Parathyroid adenoma (tissue), 2 donors: ENCODE results near the gene TTLL8.

Experiments used
- H2AFZ ChIP-seq: fragments of 300-600 bp; sonication (generic); one replicate; pipeline ENCODE4 v1.7.0; 2017; ENCODE audit warnings: antibody characterized with exemption, mild to moderate bottlenecking
- H3K27ac ChIP-seq: fragments of 300-600 bp; sonication (generic); one replicate; pipeline ENCODE4 v1.7.0; 2017
- H3K27me3 ChIP-seq: fragments of 300-600 bp; sonication (generic); one replicate; pipeline ENCODE4 v1.7.0; 2017; ENCODE audit warnings: low read length; ENCODE audit not compliant: control insufficient read depth, insufficient read depth
- H3K36me3 ChIP-seq: fragments of 300-600 bp; sonication (generic); one replicate; pipeline ENCODE4 v1.7.0; 2017; ENCODE audit warnings: low read length; ENCODE audit not compliant: control insufficient read depth, insufficient read depth
- H3K4me1 ChIP-seq: fragments of 300-600 bp; sonication (generic); one replicate; pipeline ENCODE4 v1.7.0; 2017; ENCODE audit warnings: control low read depth
- H3K4me2 ChIP-seq: fragments of 300-600 bp; sonication (generic); one replicate; pipeline ENCODE4 v1.7.0; 2017; ENCODE audit warnings: low read length
- H3K4me3 ChIP-seq: fragments of 300-600 bp; sonication (generic); one replicate; pipeline ENCODE4 v1.7.0; 2017; ENCODE audit warnings: low read depth, low read length
- H3K79me2 ChIP-seq: fragments of 300-600 bp; sonication (generic); one replicate; pipeline ENCODE4 v1.7.0; 2017; ENCODE audit warnings: control low read depth
- H3K9ac ChIP-seq: fragments of 300-600 bp; sonication (generic); one replicate; pipeline ENCODE4 v1.7.0; 2017; ENCODE audit warnings: mild to moderate bottlenecking
- H3K9me3 ChIP-seq: fragments of 300-600 bp; sonication (generic); one replicate; pipeline ENCODE4 v1.7.0; 2017; ENCODE audit warnings: low read length; ENCODE audit not compliant: control insufficient read depth
- TF ChIP-seq, protein P1 (sequence below): fragments of 300-600 bp; sonication (generic); IDR thresholded peaks from one replicate; pipeline ENCODE4 v1.7.0; 2017; ENCODE audit warnings: antibody characterized with exemption, mild to moderate bottlenecking
- donor health status: primary hyperparathyroidism.

TTLL8 gene

DNA sequence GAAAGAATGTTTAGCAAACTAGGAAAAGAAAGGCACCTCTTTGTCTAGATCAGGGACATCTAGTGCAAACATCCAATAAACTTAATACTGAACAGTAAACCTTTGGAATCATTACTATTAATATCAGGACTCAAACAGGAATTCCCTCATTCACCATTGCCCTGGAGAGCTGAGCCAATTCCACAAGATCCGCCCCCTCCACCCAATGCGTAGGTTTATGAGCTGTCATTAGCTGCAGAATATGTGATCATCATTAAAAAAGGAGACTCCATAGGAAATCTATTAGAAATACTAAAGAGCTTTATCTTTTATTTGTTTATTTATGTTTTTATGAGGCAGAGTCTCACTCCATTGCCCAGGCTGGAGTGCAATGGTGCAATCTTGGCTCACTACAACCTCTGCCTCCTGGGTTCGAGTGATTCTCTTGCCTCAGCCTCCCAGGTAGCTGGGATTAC, 51.0 kb downstream of the TTLL8 start:
- peaks cover 6% of the 10 kb centered on the region for H3K27me3 ChIP-seq
- H3K27ac ChIP-seq: no peak overlapping the region
- no peaks in the 10 kb centered on the region for H3K4me1 ChIP-seq
- H3K4me3 ChIP-seq: no peak overlapping the region
- TF ChIP-seq, protein P1, sequence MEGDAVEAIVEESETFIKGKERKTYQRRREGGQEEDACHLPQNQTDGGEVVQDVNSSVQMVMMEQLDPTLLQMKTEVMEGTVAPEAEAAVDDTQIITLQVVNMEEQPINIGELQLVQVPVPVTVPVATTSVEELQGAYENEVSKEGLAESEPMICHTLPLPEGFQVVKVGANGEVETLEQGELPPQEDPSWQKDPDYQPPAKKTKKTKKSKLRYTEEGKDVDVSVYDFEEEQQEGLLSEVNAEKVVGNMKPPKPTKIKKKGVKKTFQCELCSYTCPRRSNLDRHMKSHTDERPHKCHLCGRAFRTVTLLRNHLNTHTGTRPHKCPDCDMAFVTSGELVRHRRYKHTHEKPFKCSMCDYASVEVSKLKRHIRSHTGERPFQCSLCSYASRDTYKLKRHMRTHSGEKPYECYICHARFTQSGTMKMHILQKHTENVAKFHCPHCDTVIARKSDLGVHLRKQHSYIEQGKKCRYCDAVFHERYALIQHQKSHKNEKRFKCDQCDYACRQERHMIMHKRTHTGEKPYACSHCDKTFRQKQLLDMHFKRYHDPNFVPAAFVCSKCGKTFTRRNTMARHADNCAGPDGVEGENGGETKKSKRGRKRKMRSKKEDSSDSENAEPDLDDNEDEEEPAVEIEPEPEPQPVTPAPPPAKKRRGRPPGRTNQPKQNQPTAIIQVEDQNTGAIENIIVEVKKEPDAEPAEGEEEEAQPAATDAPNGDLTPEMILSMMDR: no peak
- no peaks in the 10 kb centered on the region for H3K79me2 ChIP-seq
- H2AFZ ChIP-seq: no peak overlapping the region
- H3K9me3 ChIP-seq: no peaks in the 10 kb centered on the region
- H3K36me3 ChIP-seq: no peaks in the 10 kb centered on the region
- no peak overlapping the region for H3K4me2 ChIP-seq
- H3K9ac ChIP-seq: no peak overlapping the region

DNA sequence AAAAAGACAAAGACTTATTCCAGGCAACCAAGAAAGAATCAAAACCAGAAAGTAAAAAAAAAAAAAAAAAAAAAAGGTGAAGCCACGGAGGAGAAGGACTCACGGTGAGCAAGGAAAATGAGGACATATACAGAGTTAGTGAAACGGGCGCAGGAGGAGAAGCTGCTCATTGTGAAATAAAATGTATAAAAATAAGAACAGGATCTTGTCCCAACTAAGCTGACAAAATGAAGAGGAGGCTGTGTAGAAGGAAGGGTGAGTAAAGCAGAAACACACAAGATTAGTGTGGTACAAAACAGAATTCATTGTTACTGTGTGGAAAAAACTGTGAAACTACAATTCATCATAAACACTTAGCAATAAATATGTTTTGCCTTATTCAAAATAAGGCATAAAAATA, 53.2 kb downstream of the TTLL8 start:
- TF ChIP-seq, protein P1: no peak
- H3K27me3 ChIP-seq: no peaks in the 10 kb centered on the region
- H2AFZ ChIP-seq: no peak overlapping the region
- no peak overlapping the region for H3K27ac ChIP-seq
- no peak overlapping the region for H3K4me3 ChIP-seq
- no peak overlapping the region for H3K4me2 ChIP-seq
- no peak overlapping the region for H3K9ac ChIP-seq
- no peaks in the 10 kb centered on the region for H3K9me3 ChIP-seq
- H3K79me2 ChIP-seq: no peaks in the 10 kb centered on the region
- H3K36me3 ChIP-seq: no peaks in the 10 kb centered on the region
- no peaks in the 10 kb centered on the region for H3K4me1 ChIP-seq

DNA sequence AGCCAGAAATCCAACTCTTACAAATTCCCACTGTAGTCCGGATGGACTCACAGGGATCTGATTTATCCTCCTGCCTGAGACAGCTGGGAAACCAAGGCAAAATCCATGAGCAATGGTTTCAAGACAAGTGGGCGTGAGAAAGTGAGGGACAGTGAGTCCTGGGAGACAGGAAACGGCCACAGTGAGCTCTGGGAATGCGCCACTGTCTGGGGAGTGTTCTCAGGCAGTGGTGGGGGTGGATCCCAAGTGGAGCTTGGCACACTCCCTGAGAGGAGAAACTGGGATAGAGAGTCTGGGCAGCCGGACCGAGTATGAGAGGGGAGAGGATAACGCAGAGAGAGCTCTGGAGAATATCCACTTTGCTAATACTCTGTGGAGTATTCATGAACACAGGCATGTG, 55.3 kb downstream of the TTLL8 start:
- H3K4me2 ChIP-seq: no peak overlapping the region
- H2AFZ ChIP-seq: no peak overlapping the region
- H3K4me3 ChIP-seq: no peak overlapping the region
- no peak overlapping the region for H3K9ac ChIP-seq
- no peaks in the 10 kb centered on the region for H3K79me2 ChIP-seq
- no peaks in the 10 kb centered on the region for H3K4me1 ChIP-seq
- H3K36me3 ChIP-seq: no peaks in the 10 kb centered on the region
- TF ChIP-seq, protein P1: no peak
- no peaks in the 10 kb centered on the region for H3K9me3 ChIP-seq
- no peak overlapping the region for H3K27ac ChIP-seq
- H3K27me3 ChIP-seq: no peaks in the 10 kb centered on the region

DNA sequence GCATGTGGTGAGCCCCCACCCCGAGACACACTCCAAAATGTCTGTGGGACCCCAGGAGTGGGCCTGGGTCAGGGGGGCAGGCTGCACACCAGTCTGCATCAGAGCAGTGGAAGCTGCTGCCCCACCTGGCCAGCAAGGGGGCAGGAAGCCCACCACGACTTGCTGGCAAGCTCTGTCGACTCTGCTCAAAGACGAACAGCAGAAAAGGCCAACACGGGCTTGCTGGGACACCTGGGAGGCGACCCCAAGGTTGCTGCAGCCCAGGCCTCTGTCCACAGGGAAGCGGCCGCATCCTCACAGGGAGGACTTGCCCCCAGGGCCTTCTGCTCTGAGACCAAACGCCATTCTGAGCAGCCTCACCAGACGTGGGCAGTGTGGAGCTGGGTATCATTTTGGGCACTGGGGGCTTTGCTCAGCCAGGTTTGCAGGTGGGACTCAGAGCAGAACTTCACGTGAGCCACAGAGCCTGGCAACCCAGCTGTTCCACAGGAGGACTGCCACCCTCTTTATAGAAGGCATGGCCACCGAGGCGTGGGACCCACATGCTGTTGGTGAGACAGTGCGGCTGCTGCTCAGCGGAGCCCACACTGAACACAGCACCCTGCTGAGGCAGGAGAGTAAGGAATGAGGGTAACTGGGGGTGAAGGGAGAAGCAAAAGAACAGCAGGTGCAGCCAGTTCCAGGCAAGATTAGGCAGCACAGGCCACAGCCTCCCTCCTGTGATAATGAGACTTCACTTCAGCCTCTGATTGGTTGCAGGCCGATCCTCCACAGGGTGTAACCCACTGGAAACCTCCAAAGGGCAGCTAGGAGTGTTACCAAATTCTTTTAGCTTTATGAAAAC, 56.5 kb downstream of the TTLL8 start:
- H3K36me3 ChIP-seq: no peaks in the 10 kb centered on the region
- no peaks in the 10 kb centered on the region for H3K79me2 ChIP-seq
- H3K4me3 ChIP-seq: no peak overlapping the region
- H3K4me1 ChIP-seq: no peaks in the 10 kb centered on the region
- no peak overlapping the region for H3K27ac ChIP-seq
- H3K9ac ChIP-seq: no peak overlapping the region
- TF ChIP-seq, protein P1: no peak
- no peak overlapping the region for H2AFZ ChIP-seq
- no peaks in the 10 kb centered on the region for H3K9me3 ChIP-seq
- no peaks in the 10 kb centered on the region for H3K27me3 ChIP-seq
- H3K4me2 ChIP-seq: no peak overlapping the region
